Measurements from ENCODE around the gene PRKD2.

Gene PRKD2

GRCh38 chr19:46697204-46697960 is 19.5 kb downstream of the PRKD2 start:
- peak in 2 of 3 donors; percentile 49 to 60 for DNase-seq
- CTCF ChIA-PET = interaction anchor here (0.8 to 3.2 kb wide), 3 partner anchors 9 to 54 kb away, joined by 3 to 12 read pairs (median 3); no protein-coding TSS in a partner anchor
- H3K4me3 ChIP-seq (ENCODE audit: control insufficient read depth in 1 of 7, extremely low read depth in 1 of 7, insufficient read depth in 4 of 7, low read depth in 2 of 7, low read length in 6 of 7) = no peak overlapping the region

DNA sequence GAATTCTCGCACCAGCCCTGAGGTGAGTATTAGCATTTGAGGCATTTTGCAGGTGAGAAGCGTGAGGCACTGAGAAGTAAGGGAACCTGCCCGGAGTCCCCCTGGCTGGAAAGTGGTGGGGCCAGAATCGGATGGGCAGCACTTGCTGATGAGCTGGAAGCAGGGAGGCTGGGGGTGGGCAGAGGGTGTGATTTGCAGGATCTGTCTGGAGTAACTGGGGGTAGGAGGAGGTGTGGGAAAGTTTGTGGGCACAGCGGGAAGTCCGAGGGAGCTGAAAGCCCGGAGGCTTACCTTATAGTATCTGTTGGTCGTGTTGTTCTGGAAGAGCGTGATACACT is 20.1 kb downstream of the PRKD2 start:
- Histone ChIP-seq H3K36me3 (ENCODE audit: control insufficient read depth in 4 of 4, insufficient read depth in 4 of 4, low read length in 3 of 4) (peaks cover 24 to 97% (median 64%) of the 10 kb centered on the region in 4 experiments), H3K27ac (ENCODE audit: insufficient read depth in 1 of 2, low read depth in 1 of 2, low read length in 2 of 2, poor library complexity in 1 of 2, severe bottlenecking in 2 of 2) (no peak overlapping the region), H3K4me1 (ENCODE audit: control extremely low read depth in 1 of 4, control insufficient read depth in 4 of 4, insufficient read depth in 4 of 4, low read length in 3 of 4) (no peaks in the 10 kb centered on the region), H3K4me3 (ENCODE audit: control insufficient read depth in 1 of 7, extremely low read depth in 1 of 7, insufficient read depth in 4 of 7, low read depth in 2 of 7, low read length in 6 of 7) (no peak overlapping the region), H3K27me3 (replicated peaks in 2 of 5; ENCODE audit: control insufficient read depth in 4 of 5, insufficient read depth in 5 of 5, low read length in 4 of 5) (no peaks in the 10 kb centered on the region), H3K9me3 (ENCODE audit: control extremely low read depth in 1 of 5, control insufficient read depth in 4 of 5, insufficient read depth in 2 of 5, low read depth in 1 of 5, low read length in 4 of 5) (no peaks in the 10 kb centered on the region)
- DNase-seq = no peak
- ChIA-PET POLR2A (interaction anchor here (0.6 kb wide), 2 partner anchors 929 to 1281 kb away, joined by 3 to 5 read pairs; no protein-coding TSS in a partner anchor), CTCF (interaction anchor here (0.5 to 3.2 kb wide), 5 partner anchors 9 to 1598 kb away, joined by 3 to 12 read pairs (median 3); no protein-coding TSS in a partner anchor)
- 98% methylated on average over 9 of the region's 9 CpGs for WGBS (ENCODE audit: insufficient coverage)

More at GRCh38 chr19:46697204-46697960, 19.5 kb downstream of the PRKD2 start:
- Histone ChIP-seq H3K36me3 (ENCODE audit: control insufficient read depth in 4 of 4, insufficient read depth in 4 of 4, low read length in 3 of 4) (peaks cover 21 to 97% (median 62%) of the 10 kb centered on the region in 4 experiments), H3K9me3 (ENCODE audit: control extremely low read depth in 1 of 5, control insufficient read depth in 4 of 5, insufficient read depth in 2 of 5, low read depth in 1 of 5, low read length in 4 of 5) (no peaks in the 10 kb centered on the region), H3K4me1 (ENCODE audit: control extremely low read depth in 1 of 4, control insufficient read depth in 4 of 4, insufficient read depth in 4 of 4, low read length in 3 of 4) (no peaks in the 10 kb centered on the region), H3K27me3 (replicated peaks in 2 of 5; ENCODE audit: control insufficient read depth in 4 of 5, insufficient read depth in 5 of 5, low read length in 4 of 5) (no peaks in the 10 kb centered on the region), H3K27ac (ENCODE audit: insufficient read depth in 1 of 2, low read depth in 1 of 2, low read length in 2 of 2, poor library complexity in 1 of 2, severe bottlenecking in 2 of 2) (peak overlapping the region in 1 of 2 experiments; percentile 43)
- WGBS (ENCODE audit: insufficient coverage) = 92% methylated on average over 34 of the region's 39 CpGs
- POLR2A ChIA-PET = interaction anchor here (0.6 kb wide), 2 partner anchors 929 to 1281 kb away, joined by 3 to 5 read pairs; no protein-coding TSS in a partner anchor

DNA sequence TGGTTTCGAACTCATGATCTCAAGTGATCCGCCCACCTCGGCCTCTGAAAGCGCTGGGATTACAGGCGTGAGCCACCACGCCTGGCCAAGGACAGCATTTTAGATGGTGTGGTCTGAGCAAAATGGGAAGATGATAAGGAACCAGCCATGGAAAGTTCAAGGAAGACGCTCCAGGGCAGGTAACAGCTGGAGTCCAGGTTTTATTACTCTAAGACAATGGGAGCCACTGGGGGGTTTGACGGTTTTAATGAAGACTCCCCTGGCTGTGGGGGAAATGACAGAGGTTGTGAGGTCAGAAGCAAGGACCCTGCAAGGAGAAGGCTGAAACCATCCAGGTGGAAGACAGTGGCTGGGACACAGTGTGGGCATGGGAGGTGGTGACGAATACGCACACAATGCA is 20.9 kb downstream of the PRKD2 start:
- DNase-seq = no peak
- ChIA-PET POLR2A (no interaction called here), CTCF (interaction anchor here (1.4 to 1.6 kb wide), 2 partner anchors 8 to 33 kb away, joined by 3 read pairs; no protein-coding TSS in a partner anchor)
- Histone ChIP-seq H3K4me1 (ENCODE audit: control extremely low read depth in 1 of 4, control insufficient read depth in 4 of 4, insufficient read depth in 4 of 4, low read length in 3 of 4) (no peaks in the 10 kb centered on the region), H3K36me3 (ENCODE audit: control insufficient read depth in 4 of 4, insufficient read depth in 4 of 4, low read length in 3 of 4) (peaks cover 27 to 97% (median 66%) of the 10 kb centered on the region in 4 experiments), H3K27ac (ENCODE audit: insufficient read depth in 1 of 2, low read depth in 1 of 2, low read length in 2 of 2, poor library complexity in 1 of 2, severe bottlenecking in 2 of 2) (no peak overlapping the region), H3K27me3 (replicated peaks in 2 of 5; ENCODE audit: control insufficient read depth in 4 of 5, insufficient read depth in 5 of 5, low read length in 4 of 5) (no peaks in the 10 kb centered on the region), H3K9me3 (ENCODE audit: control extremely low read depth in 1 of 5, control insufficient read depth in 4 of 5, insufficient read depth in 2 of 5, low read depth in 1 of 5, low read length in 4 of 5) (no peaks in the 10 kb centered on the region), H3K4me3 (ENCODE audit: control insufficient read depth in 1 of 7, extremely low read depth in 1 of 7, insufficient read depth in 4 of 7, low read depth in 2 of 7, low read length in 6 of 7) (no peak overlapping the region)
- 97% methylated on average over 8 of the region's 10 CpGs for whole genome bisulfite sequencing (ENCODE audit: insufficient coverage)

- 96% methylated on average over 22 of the region's 22 CpGs for WGBS (ENCODE audit: insufficient coverage)
- no peaks in the 10 kb centered on the region for H3K9me3 ChIP-seq (ENCODE audit: control extremely low read depth in 1 of 5, control insufficient read depth in 4 of 5, insufficient read depth in 2 of 5, low read depth in 1 of 5, low read length in 4 of 5)
- H3K4me3 ChIP-seq (ENCODE audit: control insufficient read depth in 1 of 7, extremely low read depth in 1 of 7, insufficient read depth in 4 of 7, low read depth in 2 of 7, low read length in 6 of 7) = no peak overlapping the region
- DNase-seq = no peak
- H3K27ac ChIP-seq (ENCODE audit: insufficient read depth in 1 of 2, low read depth in 1 of 2, low read length in 2 of 2, poor library complexity in 1 of 2, severe bottlenecking in 2 of 2) = no peak overlapping the region
- ChIA-PET CTCF (interaction anchor here (1.4 kb wide), 1 partner anchor 34 kb away, joined by 4 read pairs; no protein-coding TSS in a partner anchor), POLR2A (no interaction called here)
- H3K4me1 ChIP-seq (ENCODE audit: control extremely low read depth in 1 of 4, control insufficient read depth in 4 of 4, insufficient read depth in 4 of 4, low read length in 3 of 4) = no peaks in the 10 kb centered on the region
- no peaks in the 10 kb centered on the region for H3K27me3 ChIP-seq (replicated peaks in 2 of 5; ENCODE audit: control insufficient read depth in 4 of 5, insufficient read depth in 5 of 5, low read length in 4 of 5)
- peaks cover 31 to 95% (median 70%) of the 10 kb centered on the region in 4 experiments for H3K36me3 ChIP-seq (ENCODE audit: control insufficient read depth in 4 of 4, insufficient read depth in 4 of 4, low read length in 3 of 4)
These were observed 23.2 kb downstream of the PRKD2 start for GRCh38 chr19:46693760-46694159.

DNA sequence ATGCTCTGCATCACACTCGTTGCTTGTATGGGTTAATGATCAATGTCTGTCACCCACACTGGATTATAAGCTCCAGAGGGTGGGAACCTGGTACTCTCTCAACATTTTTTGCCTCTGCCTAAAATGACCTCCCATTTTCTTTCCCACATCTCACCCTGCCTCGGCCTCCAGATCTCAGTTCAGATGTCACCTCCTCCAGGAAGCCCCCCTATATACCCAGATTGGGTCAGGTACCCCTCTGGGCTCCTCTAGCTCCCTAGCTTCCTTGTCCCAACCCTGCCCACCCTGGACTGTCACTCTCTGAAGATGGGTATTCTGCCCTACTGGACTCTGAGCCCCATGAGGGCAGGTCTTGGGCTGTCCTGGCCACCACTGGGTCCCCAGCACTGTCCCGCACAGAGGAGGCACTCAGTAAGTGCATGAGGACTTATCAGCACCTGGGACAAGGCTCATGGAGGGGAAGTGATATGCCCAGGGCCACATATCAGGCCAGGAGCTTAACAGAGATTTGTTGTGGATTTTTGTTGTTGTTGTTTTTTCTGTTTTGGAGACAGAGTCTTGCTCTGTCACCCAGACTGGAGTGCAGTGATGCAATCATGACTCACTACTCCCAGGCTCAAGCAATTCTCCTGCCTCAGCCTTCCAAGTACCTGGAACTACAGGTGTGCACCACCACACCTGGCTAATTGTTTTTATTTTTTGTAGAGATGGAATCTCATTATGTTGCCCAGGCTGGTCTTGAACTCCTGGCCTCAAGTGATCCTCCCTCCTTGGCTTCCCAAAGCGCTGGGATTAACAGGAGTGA is 23.8 kb downstream of the PRKD2 start:
- ChIA-PET CTCF (interaction anchor here (1.4 to 3.0 kb wide), 2 partner anchors 11 to 35 kb away, joined by 4 to 16 read pairs; no protein-coding TSS in a partner anchor), POLR2A (no interaction called here)
- H3K4me3 ChIP-seq (ENCODE audit: control insufficient read depth in 1 of 7, extremely low read depth in 1 of 7, insufficient read depth in 4 of 7, low read depth in 2 of 7, low read length in 6 of 7) = no peak overlapping the region
- DNase-seq = no peak
- no peaks in the 10 kb centered on the region for H3K27me3 ChIP-seq (replicated peaks in 2 of 5; ENCODE audit: control insufficient read depth in 4 of 5, insufficient read depth in 5 of 5, low read length in 4 of 5)
- H3K4me1 ChIP-seq (ENCODE audit: control extremely low read depth in 1 of 4, control insufficient read depth in 4 of 4, insufficient read depth in 4 of 4, low read length in 3 of 4) = no peaks in the 10 kb centered on the region
- 100% methylated on average over 4 of the region's 4 CpGs for WGBS (ENCODE audit: insufficient coverage)
- no peaks in the 10 kb centered on the region for H3K9me3 ChIP-seq (ENCODE audit: control extremely low read depth in 1 of 5, control insufficient read depth in 4 of 5, insufficient read depth in 2 of 5, low read depth in 1 of 5, low read length in 4 of 5)
- peaks cover 26 to 91% (median 69%) of the 10 kb centered on the region in 4 experiments for H3K36me3 ChIP-seq (ENCODE audit: control insufficient read depth in 4 of 4, insufficient read depth in 4 of 4, low read length in 3 of 4)
- no peak overlapping the region for H3K27ac ChIP-seq (ENCODE audit: insufficient read depth in 1 of 2, low read depth in 1 of 2, low read length in 2 of 2, poor library complexity in 1 of 2, severe bottlenecking in 2 of 2)

- ChIA-PET POLR2A (no interaction called here), CTCF (interaction anchor here (0.8 to 3.0 kb wide), 4 partner anchors 12 to 38 kb away, joined by 3 to 16 read pairs (median 4); no protein-coding TSS in a partner anchor)
- no peak for DNase-seq
- no peaks in the 10 kb centered on the region for H3K27me3 ChIP-seq (replicated peaks in 2 of 5; ENCODE audit: control insufficient read depth in 4 of 5, insufficient read depth in 5 of 5, low read length in 4 of 5)
- no peaks in the 10 kb centered on the region for H3K9me3 ChIP-seq (ENCODE audit: control extremely low read depth in 1 of 5, control insufficient read depth in 4 of 5, insufficient read depth in 2 of 5, low read depth in 1 of 5, low read length in 4 of 5)
- H3K27ac ChIP-seq (ENCODE audit: insufficient read depth in 1 of 2, low read depth in 1 of 2, low read length in 2 of 2, poor library complexity in 1 of 2, severe bottlenecking in 2 of 2) = no peak overlapping the region
- H3K4me1 ChIP-seq (ENCODE audit: control extremely low read depth in 1 of 4, control insufficient read depth in 4 of 4, insufficient read depth in 4 of 4, low read length in 3 of 4) = no peaks in the 10 kb centered on the region
- H3K36me3 ChIP-seq (ENCODE audit: control insufficient read depth in 4 of 4, insufficient read depth in 4 of 4, low read length in 3 of 4) = peaks cover 32 to 92% (median 73%) of the 10 kb centered on the region in 4 experiments
- no CpG with 5 or more reads among the region's 2 CpGs for WGBS (ENCODE audit: insufficient coverage)
- H3K4me3 ChIP-seq (ENCODE audit: control insufficient read depth in 1 of 7, extremely low read depth in 1 of 7, insufficient read depth in 4 of 7, low read depth in 2 of 7, low read length in 6 of 7) = no peak overlapping the region
These were observed 25.0 kb downstream of the PRKD2 start for GRCh38 chr19:46691948-46692347.
